OCI-LY3 (cell line): Measurements from ENCODE around the gene FRG2.
"Not testable (repeated sequence)": the region's sequence is repeated elsewhere in the genome, so short reads cannot be mapped to it uniquely, and the experiment has no call there.

Source experiments
- H2AFZ ChIP-seq: fragments of 200-600, 300-600 bp; shearing (Covaris generic); 2 replicates; pipeline ENCODE4 v1.6.0; 2014; ENCODE audit warnings: antibody characterized with exemption, low read depth, low read length
- H3K27ac ChIP-seq: fragments of 200-600, 300-600 bp; sonication (generic); 2 replicates; pipeline ENCODE4 v1.5.1; 2014; ENCODE audit warnings: mild to moderate bottlenecking, low read length, moderate library complexity, mixed read lengths
- H3K27me3 ChIP-seq: fragments of 200-600, 300-600 bp; sonication (generic); 2 replicates; pipeline ENCODE4 v1.6.1; 2014; ENCODE audit warnings: low read depth, low read length, mixed read lengths
- H3K36me3 ChIP-seq: fragments of 200-600, 300-600 bp; sonication (generic); replicated peaks from 2 replicates; pipeline ENCODE3; 2014; ENCODE audit warnings: low read depth, low read length, mixed read lengths
- H3K4me1 ChIP-seq: fragments of 300-600, 200-600 bp; sonication (generic); 2 replicates; pipeline ENCODE4 v1.6.1; 2014; ENCODE audit warnings: low read length, mixed read lengths
- H3K4me2 ChIP-seq: fragments of 200-600, 300-600 bp; sonication (generic); 2 replicates; pipeline ENCODE4 v1.6.1; 2014; ENCODE audit warnings: low read length, mixed read lengths
- H3K4me3 ChIP-seq: fragments of 300-600, 200-600 bp; sonication (generic); 2 replicates; pipeline ENCODE4 v1.5.1; 2014; ENCODE audit warnings: antibody characterized with exemption, mild to moderate bottlenecking, low read length, moderate library complexity
- H3K79me2 ChIP-seq: fragments of 300-600, 200-600 bp; shearing (Covaris generic); 2 replicates; pipeline ENCODE4 v1.6.1; 2014; ENCODE audit warnings: mild to moderate bottlenecking, low read length, mixed read lengths
- H3K9ac ChIP-seq: fragments of 300-600, 200-600 bp; shearing (Covaris generic); 2 replicates; pipeline ENCODE4 v1.6.0; 2014; ENCODE audit warnings: mild to moderate bottlenecking, low read length, moderate library complexity
- H3K9me3 ChIP-seq: fragments of 200-600, 300-600 bp; shearing (Covaris generic); 2 replicates; pipeline ENCODE4 v1.6.1; 2014; ENCODE audit warnings: low read length, mixed read lengths; ENCODE audit not compliant: insufficient read depth
- H4K20me1 ChIP-seq: fragments of 200-600, 300-600 bp; sonication (generic); 2 replicates; pipeline ENCODE4 v1.6.1; 2016; ENCODE audit warnings: low read length, mixed read lengths; ENCODE audit not compliant: insufficient read depth
- EZH2phosphoT487 ChIP-seq: fragments of 200-600 bp; shearing (Covaris generic); IDR thresholded peaks from 2 replicates; pipeline ENCODE4 v1.6.1; 2018; ENCODE audit warnings: antibody characterized with exemption, mixed run types, low read depth
- TF ChIP-seq, protein P1 (sequence below): fragments of 200-600, 300-600 bp; sonication (generic); IDR thresholded peaks from 2 replicates; pipeline ENCODE4 v1.5.1; 2014; ENCODE audit warnings: antibody characterized with exemption, low read length, low read depth

Gene FRG2

DNA sequence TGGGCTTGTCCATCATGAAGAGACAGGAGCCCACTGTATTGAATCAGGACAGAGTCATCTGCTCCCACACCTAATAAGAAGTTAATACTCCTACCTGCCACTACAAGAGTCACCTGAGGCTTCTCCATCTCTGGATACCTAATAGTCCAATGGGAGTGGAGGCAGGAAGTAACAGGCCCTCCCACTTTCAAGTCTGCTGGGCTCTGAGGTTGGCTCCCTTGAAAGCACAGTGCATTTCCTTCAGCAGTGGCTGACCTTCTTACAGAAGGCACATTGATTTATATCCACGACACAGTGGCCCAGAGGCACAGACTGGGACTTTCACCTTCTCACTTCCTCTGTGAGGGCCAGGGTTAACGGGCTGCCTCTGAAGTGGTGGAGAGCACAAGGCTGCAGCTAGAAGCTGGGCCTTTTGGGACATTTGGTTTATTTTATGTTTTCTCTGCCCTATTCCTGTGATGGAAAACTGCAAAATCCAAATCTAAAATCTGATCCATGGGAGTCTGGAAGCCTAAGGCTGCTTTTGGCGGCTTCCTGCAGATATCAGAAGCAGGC lies 38.1 kb downstream of the FRG2 start:
- TF ChIP-seq EZH2phosphoT487, result no peak
- TF ChIP-seq, protein P1, sequence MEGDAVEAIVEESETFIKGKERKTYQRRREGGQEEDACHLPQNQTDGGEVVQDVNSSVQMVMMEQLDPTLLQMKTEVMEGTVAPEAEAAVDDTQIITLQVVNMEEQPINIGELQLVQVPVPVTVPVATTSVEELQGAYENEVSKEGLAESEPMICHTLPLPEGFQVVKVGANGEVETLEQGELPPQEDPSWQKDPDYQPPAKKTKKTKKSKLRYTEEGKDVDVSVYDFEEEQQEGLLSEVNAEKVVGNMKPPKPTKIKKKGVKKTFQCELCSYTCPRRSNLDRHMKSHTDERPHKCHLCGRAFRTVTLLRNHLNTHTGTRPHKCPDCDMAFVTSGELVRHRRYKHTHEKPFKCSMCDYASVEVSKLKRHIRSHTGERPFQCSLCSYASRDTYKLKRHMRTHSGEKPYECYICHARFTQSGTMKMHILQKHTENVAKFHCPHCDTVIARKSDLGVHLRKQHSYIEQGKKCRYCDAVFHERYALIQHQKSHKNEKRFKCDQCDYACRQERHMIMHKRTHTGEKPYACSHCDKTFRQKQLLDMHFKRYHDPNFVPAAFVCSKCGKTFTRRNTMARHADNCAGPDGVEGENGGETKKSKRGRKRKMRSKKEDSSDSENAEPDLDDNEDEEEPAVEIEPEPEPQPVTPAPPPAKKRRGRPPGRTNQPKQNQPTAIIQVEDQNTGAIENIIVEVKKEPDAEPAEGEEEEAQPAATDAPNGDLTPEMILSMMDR, result no peak
- H3K9ac ChIP-seq, result no peak overlapping the region

DNA sequence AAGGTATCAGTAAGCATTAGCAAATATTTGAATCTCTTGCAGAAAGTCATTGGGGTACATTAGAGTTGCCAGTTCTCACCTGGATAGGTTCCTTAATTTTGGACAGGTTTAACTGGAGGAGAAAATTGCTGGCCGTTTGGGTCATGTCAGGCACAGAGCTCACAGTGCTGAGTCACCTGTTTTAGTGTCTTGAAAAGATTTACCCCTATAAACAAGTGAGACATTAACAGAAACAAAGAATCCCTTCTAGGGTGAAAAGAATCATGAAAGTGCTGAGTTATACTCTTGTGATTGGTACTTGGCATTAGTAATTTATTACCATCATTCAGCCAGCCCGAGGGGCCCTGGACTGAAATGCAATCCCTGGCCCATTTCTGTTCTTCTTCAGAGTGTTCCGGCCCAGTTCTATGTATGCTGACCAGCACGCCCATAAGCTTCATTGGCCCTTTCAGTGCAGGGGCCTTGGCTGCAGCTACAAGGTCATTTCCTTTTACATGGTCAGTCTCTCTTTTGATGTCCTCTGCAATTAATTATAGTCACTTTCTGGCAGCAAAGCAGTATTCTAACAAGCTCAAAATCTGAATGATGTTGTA lies 41.3 kb downstream of the FRG2 start:
- H3K4me2 ChIP-seq, H3K4me1 ChIP-seq, H3K36me3 ChIP-seq, H3K79me2 ChIP-seq, H3K27ac ChIP-seq, H3K4me3 ChIP-seq, H3K9me3 ChIP-seq, H4K20me1 ChIP-seq, H3K9ac ChIP-seq, H2AFZ ChIP-seq, H3K27me3 ChIP-seq: not testable (repeated sequence)

More for the DNA sequence above, 38.1 kb downstream of the FRG2 start:
- H3K27me3 ChIP-seq, result no peaks in the 10 kb centered on the region
- no peak overlapping the region for H3K27ac ChIP-seq
- no peak overlapping the region for H3K4me2 ChIP-seq
- no peaks in the 10 kb centered on the region for H4K20me1 ChIP-seq
- H3K4me1 ChIP-seq, result no peaks in the 10 kb centered on the region
- H2AFZ ChIP-seq, result no peak overlapping the region
- no peak overlapping the region for H3K4me3 ChIP-seq
- H3K36me3 ChIP-seq, result no peaks in the 10 kb centered on the region
- no peaks in the 10 kb centered on the region for H3K9me3 ChIP-seq
- no peaks in the 10 kb centered on the region for H3K79me2 ChIP-seq

DNA sequence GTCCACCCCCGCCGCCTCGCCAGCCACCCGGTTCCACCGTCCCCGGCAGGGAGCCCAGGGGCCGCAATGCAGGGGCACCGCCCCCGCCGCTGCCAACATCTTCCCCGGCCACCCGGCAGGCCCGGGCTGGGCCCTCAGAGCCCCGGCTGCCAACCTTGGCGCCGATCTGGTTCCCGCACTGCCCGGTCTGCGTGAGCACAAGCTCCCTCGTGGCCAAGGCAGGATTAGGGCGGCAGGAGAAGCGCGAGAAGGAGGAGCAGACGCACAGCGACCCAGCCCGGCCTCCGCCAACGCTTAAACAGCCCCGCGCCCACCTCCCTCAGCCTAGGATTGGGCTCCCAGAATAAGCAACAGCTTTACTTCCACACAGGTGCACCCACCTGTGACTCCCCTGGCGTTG lies 42.4 kb downstream of the FRG2 start:
- H3K36me3 ChIP-seq, H3K4me3 ChIP-seq, H3K9ac ChIP-seq, H4K20me1 ChIP-seq, H3K9me3 ChIP-seq, H3K79me2 ChIP-seq, H2AFZ ChIP-seq, H3K27ac ChIP-seq, H3K4me2 ChIP-seq, H3K4me1 ChIP-seq, H3K27me3 ChIP-seq: not testable (repeated sequence)

DNA sequence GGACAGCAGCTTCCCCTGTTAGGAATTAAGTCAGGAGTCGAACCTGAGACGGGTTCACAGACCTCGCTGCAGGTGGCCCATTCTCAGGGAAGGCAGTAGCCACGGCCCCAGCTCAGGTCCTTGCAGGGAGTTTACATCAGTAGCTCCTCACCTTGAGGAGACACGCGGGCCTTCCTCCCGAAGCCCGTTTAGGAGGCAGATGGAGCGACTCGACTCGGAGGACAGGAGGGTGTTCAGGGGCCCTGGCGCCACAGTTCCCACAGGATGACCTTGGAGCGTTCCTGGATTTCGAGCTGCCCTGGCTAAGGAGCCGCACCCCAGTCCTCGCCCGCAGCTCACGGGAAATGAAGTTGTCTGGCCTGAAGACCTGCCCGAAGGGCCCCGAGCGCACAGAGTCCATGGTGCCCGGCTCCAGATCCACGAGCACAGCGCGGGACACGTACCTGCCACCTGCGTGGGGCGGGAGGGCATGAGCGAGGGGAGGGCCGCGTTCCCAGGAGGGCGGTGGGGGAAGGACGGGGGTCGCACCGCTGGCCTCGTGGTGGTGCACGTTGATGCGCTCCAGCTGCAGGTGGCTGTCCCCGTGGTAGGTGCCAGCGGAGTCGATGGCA lies 43.0 kb downstream of the FRG2 start:
- not testable (repeated sequence) for H4K20me1 ChIP-seq, H3K9me3 ChIP-seq, H3K36me3 ChIP-seq, H3K79me2 ChIP-seq, H3K4me1 ChIP-seq, H3K27me3 ChIP-seq, H3K4me2 ChIP-seq, H3K27ac ChIP-seq, H3K4me3 ChIP-seq, H2AFZ ChIP-seq, H3K9ac ChIP-seq

DNA sequence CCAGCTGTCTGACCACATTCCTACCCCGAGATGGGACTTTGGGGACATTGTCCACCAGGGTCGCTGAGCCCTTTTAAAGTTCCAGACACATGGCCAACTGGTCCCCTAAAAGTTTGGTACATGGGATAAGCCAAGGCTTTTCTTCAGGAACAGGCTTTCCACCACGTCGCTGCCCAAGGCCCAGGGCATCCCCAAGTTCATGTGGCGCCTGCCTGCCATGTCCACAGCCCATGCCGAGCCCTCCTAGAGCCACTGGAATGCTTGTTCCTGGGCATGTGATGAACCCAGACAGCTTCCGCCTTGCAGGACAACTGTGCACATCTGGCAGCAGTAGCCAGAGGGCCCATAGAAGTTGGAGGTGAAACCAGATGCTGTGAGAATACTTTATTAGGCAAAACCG lies 45.1 kb downstream of the FRG2 start:
- no peaks in the 10 kb centered on the region for H3K9me3 ChIP-seq
- no peaks in the 10 kb centered on the region for H3K79me2 ChIP-seq
- TF ChIP-seq, protein P1, result no peak
- no peaks in the 10 kb centered on the region for H3K4me1 ChIP-seq
- no peaks in the 10 kb centered on the region for H3K27me3 ChIP-seq
- H3K9ac ChIP-seq, result no peak overlapping the region
- H3K4me2 ChIP-seq, result no peak overlapping the region
- H3K27ac ChIP-seq, result no peak overlapping the region
- no peak overlapping the region for H2AFZ ChIP-seq
- no peaks in the 10 kb centered on the region for H3K36me3 ChIP-seq
- no peak overlapping the region for H3K4me3 ChIP-seq
- no peaks in the 10 kb centered on the region for H4K20me1 ChIP-seq

DNA sequence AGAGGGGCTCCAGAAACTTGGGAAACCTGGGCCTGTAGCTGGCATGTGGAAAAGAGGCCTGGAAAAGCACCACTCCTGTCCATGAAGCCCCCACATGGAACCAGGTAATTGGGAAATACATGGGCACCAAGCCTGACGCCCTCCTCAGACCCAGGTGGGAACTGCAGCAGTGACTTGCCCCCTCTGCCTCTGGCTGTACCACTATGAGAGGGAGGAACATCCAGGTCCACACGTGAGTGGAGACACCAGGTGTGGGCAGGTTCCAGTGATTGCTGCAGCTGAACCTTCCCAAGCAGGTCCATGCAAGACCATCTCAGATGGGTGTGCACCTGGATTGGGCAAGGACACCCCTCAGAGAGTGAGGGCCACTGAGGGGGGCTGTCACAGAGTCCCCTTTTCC lies 46.8 kb downstream of the FRG2 start:
- not testable (repeated sequence) for H3K9me3 ChIP-seq, H3K9ac ChIP-seq, H2AFZ ChIP-seq, H3K4me3 ChIP-seq, H3K4me1 ChIP-seq, H3K36me3 ChIP-seq, H4K20me1 ChIP-seq, H3K4me2 ChIP-seq, H3K27me3 ChIP-seq, H3K27ac ChIP-seq, H3K79me2 ChIP-seq
